GM21528 (cell line): ENCODE results near the gene MUC20.
"Not testable (repeated sequence)": the region's sequence is repeated elsewhere in the genome, so short reads cannot be mapped to it uniquely, and the experiment has no call there.

ENCODE experiments used
- ATAC-seq: cut with Tn5 transposase; IDR thresholded peaks from one replicate; pipeline ENCODE4 v1.9.1; 2021; ENCODE audit warnings: mild to moderate bottlenecking, moderate library complexity; ENCODE audit not compliant: unreplicated experiment, low FRiP score

The MUC20 gene

GRCh38 chr3:195708626-195709481, 11.9 kb upstream of the MUC20 start:
- no peak for ATAC-seq

GRCh38 chr3:195709676-195710085, 11.1 kb upstream of the MUC20 start:
- ATAC-seq, result no peak

GRCh38 chr3:195710126-195710905, 10.5 kb upstream of the MUC20 start:
- ATAC-seq, result not testable (repeated sequence)

- ATAC-seq, result not testable (repeated sequence)
These were observed 9.5 kb upstream of the MUC20 start for GRCh38 chr3:195711091-195711812.

- no peak for ATAC-seq
These were observed 8.8 kb upstream of the MUC20 start for GRCh38 chr3:195711813-195712534.

- not testable (repeated sequence) for ATAC-seq
These were observed 8.3 kb upstream of the MUC20 start for GRCh38 chr3:195712535-195712910.

- not testable (repeated sequence) for ATAC-seq
These were observed 7.6 kb upstream of the MUC20 start for GRCh38 chr3:195713150-195713549.

- no peak for ATAC-seq
These were observed 6.3 kb upstream of the MUC20 start for GRCh38 chr3:195714380-195715011.

GRCh38 chr3:195715134-195715533, 5.6 kb upstream of the MUC20 start:
- no peak for ATAC-seq

GRCh38 chr3:195715583-195716266, 5.1 kb upstream of the MUC20 start:
- ATAC-seq, result no peak

GRCh38 chr3:195717416-195717815, 3.4 kb upstream of the MUC20 start:
- ATAC-seq, result no peak

- no peak for ATAC-seq
These were observed 2.8 kb upstream of the MUC20 start for GRCh38 chr3:195717852-195718476.

- ATAC-seq, result no peak
These were observed 2.2 kb upstream of the MUC20 start for GRCh38 chr3:195718477-195718984.

GRCh38 chr3:195719514-195720254, 1.1 kb upstream of the MUC20 start:
- ATAC-seq, result not testable (repeated sequence)

GRCh38 chr3:195722139-195722995, 1.6 kb downstream of the MUC20 start:
- ATAC-seq, result not testable (repeated sequence)

- not testable (repeated sequence) for ATAC-seq
These were observed 2.2 kb downstream of the MUC20 start for GRCh38 chr3:195722996-195723345.

- not testable (repeated sequence) for ATAC-seq
These were observed 3.6 kb downstream of the MUC20 start for GRCh38 chr3:195724363-195724762.
